Left ventricle myocardium inferior (tissue), 1 donor: ENCODE data around the gene SND1. TPM values are rescaled to one million over a fixed set of nuclear protein-coding genes. Genes with fewer than 3 reads are reported as not detected.

ENCODE experiments used
- DNase-seq: peaks from one replicate; pipeline ENCODE4 v3.0.0-alpha.2; 2020
- H3K27ac ChIP-seq: fragments of 200-600 bp; replicated peaks from 2 replicates; pipeline ENCODE4 v1.8.0; 2021
- H3K27me3 ChIP-seq: fragments of 200-600 bp; 2 replicates; pipeline ENCODE4 v1.8.0; 2021; ENCODE audit warnings: low read depth
- H3K36me3 ChIP-seq: fragments of 200-600 bp; 2 replicates; pipeline ENCODE4 v1.8.0; 2021
- H3K4me1 ChIP-seq: fragments of 200-600 bp; 2 replicates; pipeline ENCODE4 v1.8.0; 2021
- H3K4me3 ChIP-seq: fragments of 200-600 bp; 2 replicates; pipeline ENCODE4 v1.8.0; 2021; ENCODE audit warnings: mild to moderate bottlenecking, moderate library complexity
- H3K9me3 ChIP-seq: fragments of 200-600 bp; replicated peaks from 2 replicates; pipeline ENCODE4 v1.8.0; 2021
- CTCF ChIP-seq: fragments of 200-600 bp; IDR thresholded peaks from 2 replicates; pipeline ENCODE4 v1.8.0; 2021; ENCODE audit warnings: antibody characterized with exemption, mild to moderate bottlenecking, borderline replicate concordance
- intact Hi-C: fragments of 100-400 bp; cut with micrococcal nuclease; formaldehyde crosslinking; loops from one replicate; pipeline ENCODE4 v1.11.0; 2022
- total RNA-seq: library from RNA; stranded (reverse); fragmentation: NEBNext Ultra II Directional; extraction: Animal tissue kit (Norgen Biotek cat#: 25700); gene quantifications from one replicate; pipeline ENCODE4 v1.2.1, GENCODE V29; 2021
- donor health status: DM: no; HTN: yes; CAD: no; lungs with severe emphysema.

SND1 gene
- total RNA-seq, 1 donor from 2014 or later = 71.6 TPM

GRCh38 chr7:128006550-128007302 lies 354.7 kb downstream of the SND1 start:
- H3K27ac ChIP-seq = no peak overlapping the region
- H3K36me3 ChIP-seq = no peaks in the 10 kb centered on the region
- H3K4me3 ChIP-seq = no peak overlapping the region
- TF ChIP-seq CTCF = no peak
- peaks cover 82% of the 10 kb centered on the region for H3K4me1 ChIP-seq
- H3K9me3 ChIP-seq = no peaks in the 10 kb centered on the region
- H3K27me3 ChIP-seq = no peaks in the 10 kb centered on the region
- intact Hi-C loops = no loop called here
- no peak for DNase-seq

- no peak for DNase-seq
- H3K36me3 ChIP-seq = no peaks in the 10 kb centered on the region
- TF ChIP-seq CTCF = no peak
- H3K4me1 ChIP-seq = peaks cover 87% of the 10 kb centered on the region
- intact Hi-C loops = no loop called here
- no peaks in the 10 kb centered on the region for H3K9me3 ChIP-seq
- no peaks in the 10 kb centered on the region for H3K27me3 ChIP-seq
- H3K4me3 ChIP-seq = no peak overlapping the region
- H3K27ac ChIP-seq = no peak overlapping the region
These were observed 355.3 kb downstream of the SND1 start for GRCh38 chr7:128007303-128007680.

- intact Hi-C loops = no loop called here
These were observed 356.1 kb downstream of the SND1 start for GRCh38 chr7:128008141-128008540.

DNA sequence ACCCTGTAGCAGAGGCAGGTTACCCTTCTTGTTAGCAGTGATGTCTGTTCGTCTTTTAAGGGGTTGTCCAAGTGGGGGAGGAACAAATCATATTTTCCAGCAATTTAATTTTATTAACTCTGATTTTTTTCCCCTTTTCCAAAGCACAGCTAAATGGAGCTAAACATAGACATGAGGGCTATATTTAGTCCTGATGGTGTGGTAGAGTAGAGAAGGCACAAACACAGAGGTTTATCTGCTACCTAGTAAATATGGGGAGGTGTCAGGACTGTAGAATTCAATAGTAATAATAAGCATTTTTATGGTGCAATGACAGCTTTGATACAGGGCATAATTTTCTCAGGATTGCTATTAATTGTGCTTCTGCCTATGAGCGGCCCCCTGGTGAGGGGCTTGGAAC lies 356.8 kb downstream of the SND1 start:
- Histone ChIP-seq H3K9me3 (no peaks in the 10 kb centered on the region), H3K36me3 (no peaks in the 10 kb centered on the region), H3K27me3 (no peaks in the 10 kb centered on the region), H3K4me1 (peaks cover 86% of the 10 kb centered on the region), H3K27ac (peak overlapping the region; percentile 23), H3K4me3 (no peak overlapping the region)
- TF ChIP-seq CTCF = no peak
- DNase-seq = no peak
- intact Hi-C loops = no loop called here

More at GRCh38 chr7:128008141-128008540, 356.1 kb downstream of the SND1 start:
- Histone ChIP-seq H3K36me3 (no peaks in the 10 kb centered on the region), H3K27ac (peak overlapping the region; percentile 23), H3K4me3 (no peak overlapping the region), H3K27me3 (no peaks in the 10 kb centered on the region), H3K9me3 (no peaks in the 10 kb centered on the region), H3K4me1 (peaks cover 90% of the 10 kb centered on the region)
- TF ChIP-seq CTCF = no peak
- DNase-seq = no peak

DNA sequence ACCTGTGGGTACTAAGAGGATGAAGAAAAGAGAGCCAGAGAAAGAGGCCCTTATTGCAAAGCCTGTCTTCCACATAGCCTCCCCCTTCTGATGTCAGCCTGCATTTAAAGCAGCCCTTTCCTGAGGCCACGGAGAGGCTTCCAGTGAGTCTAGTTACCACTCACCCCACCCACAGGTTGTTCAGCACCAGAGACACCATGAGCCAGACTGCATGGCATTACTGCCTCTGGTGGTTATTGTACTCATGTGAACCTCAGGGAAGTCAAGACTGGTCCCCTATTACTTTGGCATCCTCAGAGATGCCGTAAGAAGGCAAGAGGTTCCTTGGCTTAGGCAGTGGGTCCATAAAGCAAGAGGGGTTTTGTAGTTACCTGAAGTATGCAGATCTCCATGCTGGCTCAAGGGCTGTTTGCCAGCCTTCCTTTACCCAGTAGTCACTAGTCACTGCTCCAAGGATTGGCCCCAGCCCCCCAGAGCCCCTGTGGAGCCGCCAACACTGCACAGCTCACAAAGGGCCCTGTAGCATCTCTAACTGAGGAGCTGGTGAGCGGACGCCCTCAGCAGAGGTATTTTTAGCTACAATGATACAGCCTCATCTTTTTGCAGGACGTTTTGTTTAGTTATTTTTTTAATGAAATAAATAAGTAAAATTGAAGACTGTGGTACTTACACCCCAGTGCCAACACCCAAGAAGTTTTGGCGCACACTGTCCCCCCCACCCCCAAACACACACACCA lies 358.6 kb downstream of the SND1 start:
- peaks cover 69% of the 10 kb centered on the region for H3K4me1 ChIP-seq
- no peak overlapping the region for H3K4me3 ChIP-seq
- no peaks in the 10 kb centered on the region for H3K27me3 ChIP-seq
- DNase-seq = no peak
- intact Hi-C loops = no loop called here
- no peaks in the 10 kb centered on the region for H3K36me3 ChIP-seq
- H3K27ac ChIP-seq = peak overlapping the region; percentile 79
- TF ChIP-seq CTCF = no peak
- no peaks in the 10 kb centered on the region for H3K9me3 ChIP-seq
